HepG2 (cell line): Measurements from ENCODE around the gene PPP2R2C. TPM values are rescaled to one million over a fixed set of nuclear protein-coding genes. Genes with fewer than 3 reads are reported as not detected.

Experiments
- HNF4G ChIP-seq, 2 experiments: sonication (generic) in 1 of 2; formaldehyde crosslinking in 1 of 2; IDR thresholded peaks; 2 replicates each; pipeline versions ENCODE4 v1.4.0 to v1.6.1; 2011 to 2020; ENCODE audit warnings: borderline replicate concordance in 2 of 2, low read depth in 2 of 2, mild to moderate bottlenecking in 2 of 2, low read length in 1 of 2, missing genetic modification reagents in 1 of 2, moderate library complexity in 1 of 2
- KDM1A ChIP-seq: IDR thresholded peaks from 2 replicates; pipeline ENCODE4 v1.6.1; 2016; ENCODE audit warnings: missing compliant biosample characterization
- NFAT5 ChIP-seq: sonication (generic); formaldehyde crosslinking; IDR thresholded peaks from 2 replicates; pipeline ENCODE4 v1.4.0; 2020; ENCODE audit warnings: missing genetic modification reagents
- PLRG1 ChIP-seq: fragments of 450-650 bp; conservative IDR thresholded peaks from 2 replicates; pipeline ENCODE4 v1.6.1; 2016
- RBM22 ChIP-seq: fragments of 200-400 bp; formaldehyde crosslinking; optimal IDR thresholded peaks from 2 replicates; pipeline ENCODE3; 2017; ENCODE audit warnings: mild to moderate bottlenecking, low read length, moderate library complexity
- THYN1 ChIP-seq: sonication (generic); formaldehyde crosslinking; IDR thresholded peaks from 2 replicates; pipeline ENCODE4 v1.8.1; 2023; ENCODE audit warnings: low read depth, mild to moderate bottlenecking, moderate library complexity, missing genetic modification reagents, borderline replicate concordance
- YY1 ChIP-seq: IDR thresholded peaks from 2 replicates; pipeline ENCODE4 v1.6.1; 2011; ENCODE audit warnings: low read length, low read depth, moderate library complexity, mild to moderate bottlenecking; ENCODE audit not compliant: insufficient read depth, insufficient replicate concordance
- ZBTB38 ChIP-seq: sonication (generic); formaldehyde crosslinking; IDR thresholded peaks from 2 replicates; pipeline ENCODE4 v1.5.1; 2020; ENCODE audit warnings: mild to moderate bottlenecking, missing genetic modification reagents
- ZBTB43 ChIP-seq: sonication (generic); formaldehyde crosslinking; conservative IDR thresholded peaks from 2 replicates; pipeline ENCODE4 v1.4.0; 2020; ENCODE audit warnings: missing genetic modification reagents
- ZFP90 ChIP-seq: sonication (generic); formaldehyde crosslinking; IDR thresholded peaks from 2 replicates; pipeline ENCODE4 v1.8.0; 2022; ENCODE audit warnings: missing genetic modification reagents, mild to moderate bottlenecking, inconsistent platforms, borderline replicate concordance
- ZFYVE20 ChIP-seq: sonication (generic); formaldehyde crosslinking; IDR thresholded peaks from 2 replicates; pipeline ENCODE4 v1.8.0; 2023; ENCODE audit warnings: low read depth, mild to moderate bottlenecking, moderate library complexity, missing genetic modification reagents, borderline replicate concordance
- ZNF136 ChIP-seq: sonication (generic); formaldehyde crosslinking; IDR thresholded peaks from 2 replicates; pipeline ENCODE4 v1.8.1; 2022; ENCODE audit warnings: low read depth, mild to moderate bottlenecking, moderate library complexity, missing genetic modification reagents
- ZNF17 ChIP-seq: sonication (generic); formaldehyde crosslinking; IDR thresholded peaks from 2 replicates; pipeline ENCODE4 v1.5.0; 2020; ENCODE audit warnings: mild to moderate bottlenecking, missing genetic modification reagents
- ZNF207 ChIP-seq: fragments of 450-650 bp; IDR thresholded peaks from 2 replicates; pipeline ENCODE4 v1.6.1; 2016; ENCODE audit warnings: antibody characterized with exemption, borderline replicate concordance
- ZNF367 ChIP-seq: sonication (generic); formaldehyde crosslinking; IDR thresholded peaks from 2 replicates; pipeline ENCODE4 v1.4.0; 2020; ENCODE audit warnings: missing genetic modification reagents, borderline replicate concordance
- polyA plus RNA-seq, 8 experiments: library from polyadenylated mRNA; depleted of rRNA in 3 of 8; stranded (reverse) in 7 of 8; unstranded in 1 of 8; fragments of >200 nt; fragmentation: Illumina TruSeq in 4 of 8; extraction: Trizol in 4 of 8; gene quantifications; 2 replicates each; pipeline versions ENCODE4 v1.2.1 to v1.2.3, GENCODE V29; 2011 to 2016; ENCODE audit warnings: low read depth in 4 of 8, missing spikeins in 1 of 8, mixed read lengths in 1 of 8; ENCODE audit not compliant: insufficient read depth in 1 of 8
- total RNA-seq, 5 experiments: library from RNA; depleted of rRNA; stranded (reverse); fragments of >200 nt; fragmentation: Illumina TruSeq; extraction: Trizol; gene quantifications; 2 replicates each; pipeline ENCODE4 v1.2.3, GENCODE V29; 2016; ENCODE audit warnings: low read depth in 1 of 5
- TF ChIP-seq, protein P1 (sequence below): sonication (generic); formaldehyde crosslinking; IDR thresholded peaks from 2 replicates; pipeline ENCODE4 v1.4.0; 2020; ENCODE audit warnings: low read depth, missing genetic modification reagents
- TF ChIP-seq, protein P2 (sequence below): sonication (generic); formaldehyde crosslinking; IDR thresholded peaks from 2 replicates; pipeline ENCODE4 v1.9.0; 2021; ENCODE audit warnings: missing genetic modification reagents, borderline replicate concordance

The PPP2R2C gene
- total and polyA plus RNA-seq, 2 of the 13 experiments (the other 11 are each of a cell fraction or from before 2014, with no cell fraction given), result 0.60 to 8.6 TPM

DNA sequence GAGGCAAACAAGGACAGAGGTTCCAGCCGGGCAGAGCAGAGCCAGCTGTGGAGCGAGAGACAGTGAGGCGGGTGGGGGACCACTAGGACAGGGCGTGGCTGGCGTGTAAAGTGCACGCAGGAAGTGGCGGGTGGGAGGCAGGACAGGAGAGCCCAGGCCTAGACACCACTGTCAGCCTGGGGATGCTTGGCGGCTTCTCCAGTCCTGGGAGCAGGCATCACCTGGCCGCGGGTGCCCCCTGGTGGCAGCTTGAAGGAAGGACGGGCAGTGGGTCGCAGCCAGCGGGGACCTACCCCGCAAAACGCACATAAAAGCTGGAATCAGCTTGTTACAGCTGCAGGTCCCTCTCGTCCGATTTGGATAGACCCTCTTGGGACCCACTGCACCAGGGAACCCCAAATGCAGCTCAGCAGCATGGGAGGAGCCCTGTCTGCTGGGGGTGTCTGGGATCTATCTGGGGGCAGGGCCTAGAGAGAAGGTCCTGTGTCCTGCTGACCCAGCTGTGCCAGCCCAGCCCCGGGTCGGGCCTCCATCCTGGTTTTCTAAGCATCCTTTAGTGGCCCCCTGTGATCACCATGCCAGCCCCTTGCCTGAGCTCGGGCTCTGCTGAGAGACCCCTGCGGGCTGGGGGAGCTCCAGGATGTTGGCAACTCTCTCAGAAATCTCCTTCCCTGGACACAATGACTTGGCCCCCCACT, 145.0 kb downstream of the PPP2R2C start (continued):
- TF ChIP-seq NFAT5 (0 out of 2 replicates have a peak, but pooled peaks have one; percentile 25), ZNF367 (CRISPR knock-in tag) (no peak), YY1 (peak; percentile 35), KDM1A (no peak), PLRG1 (no peak), ZFYVE20 (CRISPR knock-in tag) (no peak), ZNF17 (CRISPR knock-in tag) (no peak), RBM22 (no peak), ZNF136 (CRISPR knock-in tag) (no peak), ZNF207 (no peak), THYN1 (no peak), ZBTB38 (CRISPR knock-in tag) (peak; percentile 55), ZFP90 (0 out of 2 replicates have a peak, but pooled peaks have one; percentile 52), ZBTB43 (CRISPR knock-in tag) (no peak), HNF4G (IDR thresholded peaks at IDR 0.05; ENCODE audit: borderline replicate concordance, low read depth, low read length) (no peak), HNF4G (CRISPR knock-in tag; IDR thresholded peaks at IDR 0.05; ENCODE audit: borderline replicate concordance, low read depth) (peak; percentile 39; the same call in 1 of the 2 replicates)
- TF ChIP-seq, protein P1, sequence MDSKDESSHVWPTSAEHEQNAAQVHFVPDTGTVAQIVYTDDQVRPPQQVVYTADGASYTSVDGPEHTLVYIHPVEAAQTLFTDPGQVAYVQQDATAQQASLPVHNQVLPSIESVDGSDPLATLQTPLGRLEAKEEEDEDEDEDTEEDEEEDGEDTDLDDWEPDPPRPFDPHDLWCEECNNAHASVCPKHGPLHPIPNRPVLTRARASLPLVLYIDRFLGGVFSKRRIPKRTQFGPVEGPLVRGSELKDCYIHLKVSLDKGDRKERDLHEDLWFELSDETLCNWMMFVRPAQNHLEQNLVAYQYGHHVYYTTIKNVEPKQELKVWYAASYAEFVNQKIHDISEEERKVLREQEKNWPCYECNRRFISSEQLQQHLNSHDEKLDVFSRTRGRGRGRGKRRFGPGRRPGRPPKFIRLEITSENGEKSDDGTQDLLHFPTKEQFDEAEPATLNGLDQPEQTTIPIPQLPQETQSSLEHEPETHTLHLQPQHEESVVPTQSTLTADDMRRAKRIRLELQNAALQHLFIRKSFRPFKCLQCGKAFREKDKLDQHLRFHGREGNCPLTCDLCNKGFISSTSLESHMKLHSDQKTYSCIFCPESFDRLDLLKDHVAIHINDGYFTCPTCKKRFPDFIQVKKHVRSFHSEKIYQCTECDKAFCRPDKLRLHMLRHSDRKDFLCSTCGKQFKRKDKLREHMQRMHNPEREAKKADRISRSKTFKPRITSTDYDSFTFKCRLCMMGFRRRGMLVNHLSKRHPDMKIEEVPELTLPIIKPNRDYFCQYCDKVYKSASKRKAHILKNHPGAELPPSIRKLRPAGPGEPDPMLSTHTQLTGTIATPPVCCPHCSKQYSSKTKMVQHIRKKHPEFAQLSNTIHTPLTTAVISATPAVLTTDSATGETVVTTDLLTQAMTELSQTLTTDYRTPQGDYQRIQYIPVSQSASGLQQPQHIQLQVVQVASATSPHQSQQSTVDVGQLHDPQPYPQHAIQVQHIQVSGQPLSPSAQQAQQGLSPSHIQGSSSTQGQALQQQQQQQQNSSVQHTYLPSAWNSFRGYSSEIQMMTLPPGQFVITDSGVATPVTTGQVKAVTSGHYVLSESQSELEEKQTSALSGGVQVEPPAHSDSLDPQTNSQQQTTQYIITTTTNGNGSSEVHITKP (CRISPR knock-in tag), result no peak
- TF ChIP-seq, protein P2, sequence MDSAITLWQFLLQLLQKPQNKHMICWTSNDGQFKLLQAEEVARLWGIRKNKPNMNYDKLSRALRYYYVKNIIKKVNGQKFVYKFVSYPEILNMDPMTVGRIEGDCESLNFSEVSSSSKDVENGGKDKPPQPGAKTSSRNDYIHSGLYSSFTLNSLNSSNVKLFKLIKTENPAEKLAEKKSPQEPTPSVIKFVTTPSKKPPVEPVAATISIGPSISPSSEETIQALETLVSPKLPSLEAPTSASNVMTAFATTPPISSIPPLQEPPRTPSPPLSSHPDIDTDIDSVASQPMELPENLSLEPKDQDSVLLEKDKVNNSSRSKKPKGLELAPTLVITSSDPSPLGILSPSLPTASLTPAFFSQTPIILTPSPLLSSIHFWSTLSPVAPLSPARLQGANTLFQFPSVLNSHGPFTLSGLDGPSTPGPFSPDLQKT (CRISPR knock-in tag), result no peak
